ENCODE results near the gene ATP6V0D1. TPM values are rescaled to one million over a fixed set of nuclear protein-coding genes. Genes with fewer than 3 reads are reported as not detected.
A peak's percentile ranks its signal among the peaks of the same experiment; 100 is the strongest.

ATP6V0D1 gene
- total and polyA plus RNA-seq, 2 donors (not counting 1 experiment from before 2014, with no cell fraction given): 62.1 to 91.0 TPM

- H3K36me3 ChIP-seq (replicated peaks in 1 of 2; ENCODE audit: control extremely low read depth in 1 of 2, control insufficient read depth in 1 of 2, extremely low read depth in 1 of 2, insufficient read depth in 2 of 2, low read length in 1 of 2): peaks cover 0 to 85% of the 10 kb centered on the region in 2 experiments
- no peak overlapping the region for H3K27ac ChIP-seq (ENCODE audit: low read length in 2 of 2)
- no peak for DNase-seq
- H3K9ac ChIP-seq (ENCODE audit: low read length): no peak overlapping the region
- H3K27me3 ChIP-seq (replicated peaks in 1 of 4; ENCODE audit: control extremely low read depth in 1 of 4, control insufficient read depth in 3 of 4, insufficient read depth in 4 of 4, low read length in 3 of 4): no peaks in the 10 kb centered on the region
- peaks cover 22% of the 10 kb centered on the region for H3K79me2 ChIP-seq (ENCODE audit: control insufficient read depth, insufficient read depth, low read length)
- POLR2A ChIA-PET: no interaction called here
- Mint-ChIP-seq H3K27me3 (no peaks in the 10 kb centered on the region), H3K4me1 (no peaks in the 10 kb centered on the region), H3K9me3 (ENCODE audit: insufficient read depth) (no peaks in the 10 kb centered on the region), H3K4me3 (no peak overlapping the region), H3K27ac (no peak overlapping the region)
- intact Hi-C loops (cut with micrococcal nuclease): no loop called here
- 100% methylated on average over 1 of the region's 5 CpGs for WGBS (ENCODE audit: insufficient coverage)
- no peak for ATAC-seq (ENCODE audit: low read depth)
- TF ChIP-seq CTCF (IDR thresholded peaks at IDR 0.05) (no peak), EZH2 (IDR thresholded peaks at IDR 0.05; ENCODE audit: borderline replicate concordance, insufficient read depth, low read depth, low read length, poor library complexity, severe bottlenecking) (no peak)
- peaks cover 83% of the 10 kb centered on the region for H4K20me1 ChIP-seq (ENCODE audit: control insufficient read depth, insufficient read depth, low read length, poor library complexity, severe bottlenecking)
- no peak overlapping the region for H3K4me2 ChIP-seq (replicated peaks; ENCODE audit: low read depth, low read length, poor library complexity, severe bottlenecking)
- H3K4me1 ChIP-seq (ENCODE audit: control insufficient read depth in 2 of 2, insufficient read depth in 2 of 2, low read length in 2 of 2): no peaks in the 10 kb centered on the region
- no peak overlapping the region for H3K4me3 ChIP-seq (ENCODE audit: control extremely low read depth in 1 of 5, extremely low read depth in 1 of 5, insufficient read depth in 1 of 5, low read depth in 2 of 5, low read length in 4 of 5)
- no peak overlapping the region for H2AFZ ChIP-seq (ENCODE audit: insufficient read depth, low read depth, low read length, poor library complexity, severe bottlenecking)
- CTCF ChIA-PET: interaction anchor here (1.1 to 4.5 kb wide), 8 partner anchors 10 to 26 kb away, joined by 3 to 29 read pairs (median 4); partner anchors contain the start of gene HSD11B2
- peaks cover 0 to 2% (median 0%) of the 10 kb centered on the region in 3 donors for H3K9me3 ChIP-seq (ENCODE audit: control extremely low read depth in 1 of 3, control insufficient read depth in 2 of 3, insufficient read depth in 1 of 3, low read length in 2 of 3)
Measured at GRCh38 chr16:67448580-67448979, 32.4 kb downstream of the ATP6V0D1 start.

DNA sequence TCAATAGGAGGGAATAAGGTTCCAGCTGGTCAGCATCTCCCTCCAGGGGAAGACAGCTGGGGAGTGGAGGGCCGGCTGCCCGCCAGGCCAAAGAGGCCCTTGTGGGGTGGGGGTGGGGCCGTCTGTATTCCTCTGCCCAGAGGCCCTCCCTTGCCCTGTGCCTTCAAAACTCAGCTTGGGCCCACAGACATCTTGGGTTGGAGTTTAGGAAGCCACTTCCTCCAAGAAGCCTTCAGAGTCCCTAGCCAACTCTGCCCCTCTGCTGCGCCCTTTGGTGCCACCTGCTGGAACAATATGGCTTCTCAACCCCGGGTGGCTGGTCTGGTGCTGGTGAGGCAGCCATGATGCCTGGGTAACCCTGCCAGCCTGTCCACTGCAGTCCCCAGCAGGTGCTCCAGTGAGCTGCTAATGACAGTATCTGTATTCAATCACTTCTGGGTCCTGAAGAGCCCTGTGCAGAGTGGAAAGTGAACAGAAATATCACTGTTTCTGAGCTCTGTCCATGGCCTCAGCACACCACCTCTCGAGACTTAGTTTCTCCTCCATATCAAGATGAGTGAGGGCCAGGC lies 33.4 kb downstream of the ATP6V0D1 start:
- H3K9ac ChIP-seq (ENCODE audit: low read length): no peak overlapping the region
- WGBS (ENCODE audit: insufficient coverage): 88% methylated on average over 2 of the region's 6 CpGs
- TF ChIP-seq EZH2 (IDR thresholded peaks at IDR 0.05; ENCODE audit: borderline replicate concordance, insufficient read depth, low read depth, low read length, poor library complexity, severe bottlenecking) (no peak), CTCF (IDR thresholded peaks at IDR 0.05) (peak; percentile 39)
- DNase-seq (peak; percentile 55), ATAC-seq (ENCODE audit: low read depth) (peak; percentile 59)
- intact Hi-C loops (cut with micrococcal nuclease): no loop called here
- ChIA-PET POLR2A (interaction anchor here (0.6 kb wide), 1 partner anchor 908 kb away, joined by 3 read pairs; no protein-coding TSS in a partner anchor), CTCF (interaction anchor here (0.8 to 4.5 kb wide), 9 partner anchors 9 to 80 kb away, joined by 3 to 29 read pairs (median 5); partner anchors contain the start of gene HSD11B2)
- no peak overlapping the region for H2AFZ ChIP-seq (ENCODE audit: insufficient read depth, low read depth, low read length, poor library complexity, severe bottlenecking)
- H3K27me3 ChIP-seq (replicated peaks in 1 of 4; ENCODE audit: control extremely low read depth in 1 of 4, control insufficient read depth in 3 of 4, insufficient read depth in 4 of 4, low read length in 3 of 4): no peaks in the 10 kb centered on the region
- no peaks in the 10 kb centered on the region for H3K4me1 ChIP-seq (ENCODE audit: control insufficient read depth in 2 of 2, insufficient read depth in 2 of 2, low read length in 2 of 2)
- no peaks in the 10 kb centered on the region for H3K4me1 Mint-ChIP-seq
- no peak overlapping the region for H3K4me2 ChIP-seq (replicated peaks; ENCODE audit: low read depth, low read length, poor library complexity, severe bottlenecking)
- H3K9me3 Mint-ChIP-seq (ENCODE audit: insufficient read depth): no peaks in the 10 kb centered on the region
- peaks cover 82% of the 10 kb centered on the region for H4K20me1 ChIP-seq (ENCODE audit: control insufficient read depth, insufficient read depth, low read length, poor library complexity, severe bottlenecking)
- no peak overlapping the region for H3K27ac Mint-ChIP-seq
- H3K36me3 ChIP-seq (replicated peaks in 1 of 2; ENCODE audit: control extremely low read depth in 1 of 2, control insufficient read depth in 1 of 2, extremely low read depth in 1 of 2, insufficient read depth in 2 of 2, low read length in 1 of 2): peaks cover 0 to 85% of the 10 kb centered on the region in 2 experiments
- no peak overlapping the region for H3K4me3 Mint-ChIP-seq
- peaks cover 0 to 2% (median 0%) of the 10 kb centered on the region in 3 donors for H3K9me3 ChIP-seq (ENCODE audit: control extremely low read depth in 1 of 3, control insufficient read depth in 2 of 3, insufficient read depth in 1 of 3, low read length in 2 of 3)
- peaks cover 22% of the 10 kb centered on the region for H3K79me2 ChIP-seq (ENCODE audit: control insufficient read depth, insufficient read depth, low read length)
- no peak overlapping the region for H3K4me3 ChIP-seq (ENCODE audit: control extremely low read depth in 1 of 5, extremely low read depth in 1 of 5, insufficient read depth in 1 of 5, low read depth in 2 of 5, low read length in 4 of 5)
- no peaks in the 10 kb centered on the region for H3K27me3 Mint-ChIP-seq
- H3K27ac ChIP-seq (ENCODE audit: low read length in 2 of 2): no peak overlapping the region
